Ovary (tissue), 9 donors: ENCODE data around the gene DDR2. TPM values are rescaled to one million over a fixed set of nuclear protein-coding genes. Genes with fewer than 3 reads are reported as not detected.

Experiments used
- DNase-seq, 5 donors: peaks; one replicate each; pipeline ENCODE4 v3.0.0-alpha.2; 2019 to 2020
- H3K27ac ChIP-seq, 2 donors: fragments of 200-600 bp; one replicate each; pipeline versions ENCODE4 v1.5.1 to v1.8.0; 2019 to 2022
- H3K27me3 ChIP-seq: fragments of 200-600 bp; one replicate; pipeline ENCODE4 v1.8.0; 2022
- H3K36me3 ChIP-seq: fragments of 200-600 bp; sonication (generic); one replicate; pipeline ENCODE4 v1.5.1; 2019
- H3K4me1 ChIP-seq: one replicate; pipeline ENCODE4 v1.8.1; 2013; ENCODE audit warnings: mild to moderate bottlenecking, moderate library complexity; ENCODE audit not compliant: insufficient read depth
- H3K4me3 ChIP-seq: fragments of 200-600 bp; sonication (generic); one replicate; pipeline ENCODE4 v1.5.1; 2017
- H3K9me3 ChIP-seq, 2 donors: fragments of 200-600 bp in 1 of 2; sonication (generic) in 1 of 2; one replicate each; pipeline versions ENCODE4 v1.5.1 to v1.8.1; 2013 to 2019; ENCODE audit warnings: mild to moderate bottlenecking in 1 of 2, moderate library complexity in 1 of 2
- EP300 ChIP-seq: sonication (generic); formaldehyde crosslinking; IDR thresholded peaks from one replicate; pipeline ENCODE4 v1.6.1; 2017; ENCODE audit warnings: antibody characterized with exemption
- POLR2A ChIP-seq: fragments of 450-650 bp; IDR thresholded peaks from one replicate; pipeline ENCODE4 v1.6.1; 2017; ENCODE audit warnings: antibody characterized with exemption, mild to moderate bottlenecking, moderate library complexity
- WGBS, 3 donors: extraction: QIAGEN DNeasy Blood & Tissue Kit in 1 of 3; methylation state at CpG; one replicate each; pipeline versions ENCODE4 v1.1.5 to v1.1.7; 2013 to 2017; 5-methylcytosine and 5-hydroxymethylcytosine counted together
- intact Hi-C, 4 donors: fragments of 100-400 bp; cut with DNase I; formaldehyde crosslinking; loops; one replicate each; pipeline versions ENCODE4 v1.11.0 to v1.15.1; 2022 to 2023
- polyA plus RNA-seq, 2 donors: library from polyadenylated mRNA; stranded (reverse); fragments of 200-250 nt in 1 of 2; fragments of 350-450 nt in 1 of 2; fragmentation: Illumina TruSeq in 1 of 2; extraction: RNeasy Lipid Tissue Mini Kit (QIAGEN cat#74804) in 1 of 2; gene quantifications; one replicate each; pipeline ENCODE4 v1.2.3, GENCODE V29; 2013 to 2014
- total RNA-seq, 7 donors: library from RNA; depleted of rRNA in 2 of 7; stranded (reverse); fragments of >200 nt in 2 of 7; fragmentation: NEBNext Ultra II Directional in 3 of 7; extraction: Animal tissue kit (Norgen Biotek cat#: 25700) in 3 of 7; gene quantifications; one replicate each; pipeline versions ENCODE4 v1.1.0 to v1.2.4, GENCODE V29; 2016 to 2023
- TF ChIP-seq, protein P1 (sequence below), 3 donors: fragments of 450-650 bp in 2 of 3; fragments of 200-600 bp in 1 of 3; IDR thresholded peaks; one replicate each; pipeline versions ENCODE4 v1.5.1 to v1.8.0; 2016 to 2022; ENCODE audit warnings: antibody characterized with exemption in 3 of 3, mild to moderate bottlenecking in 1 of 3
- donor health status: DM: no; HTN: no; CAD: no; lungs with moderate emphysema.
- donor health status: DM: no; HTN: no; CAD: no.
- donor health status: Bipolar disorder and iron deficiency.
- donor health status: DM: yes; HTN: yes; CAD: no.
- donor health status: DM: no; HTN: no; CAD: no.
- donor health status: DM: yes; HTN: yes; CAD: no.

DDR2 gene
- total and polyA plus RNA-seq, 9 donors = 25.6 to 143 (median 79.0) TPM

DNA sequence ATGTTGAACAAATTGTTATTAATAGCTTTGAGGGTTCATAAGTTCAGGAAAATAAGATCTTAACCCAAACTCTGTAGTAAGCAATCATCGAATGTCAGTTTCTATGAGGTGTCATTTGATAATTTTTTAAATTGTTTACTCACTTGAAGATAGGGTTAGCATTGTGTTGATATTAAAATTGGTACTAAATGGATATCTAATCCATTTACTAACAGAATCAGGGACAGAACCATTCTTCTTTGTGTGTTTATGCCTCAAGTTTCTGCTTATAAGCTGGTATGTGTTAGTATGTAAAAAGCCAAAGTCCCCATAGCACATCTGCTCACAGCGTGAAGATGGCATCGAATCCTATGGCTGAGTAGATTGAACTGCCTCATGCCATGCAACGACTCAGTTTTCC, 13.4 kb downstream of the DDR2 start:
- Histone ChIP-seq H3K4me3 (no peak overlapping the region), H3K27me3 (no peaks in the 10 kb centered on the region), H3K4me1 (peaks cover 21% of the 10 kb centered on the region), H3K36me3 (no peaks in the 10 kb centered on the region), H3K9me3 (no peaks in the 10 kb centered on the region), H3K27ac (no peak overlapping the region)
- TF ChIP-seq POLR2A (no peak), EP300 (no peak)
- TF ChIP-seq, protein P1, sequence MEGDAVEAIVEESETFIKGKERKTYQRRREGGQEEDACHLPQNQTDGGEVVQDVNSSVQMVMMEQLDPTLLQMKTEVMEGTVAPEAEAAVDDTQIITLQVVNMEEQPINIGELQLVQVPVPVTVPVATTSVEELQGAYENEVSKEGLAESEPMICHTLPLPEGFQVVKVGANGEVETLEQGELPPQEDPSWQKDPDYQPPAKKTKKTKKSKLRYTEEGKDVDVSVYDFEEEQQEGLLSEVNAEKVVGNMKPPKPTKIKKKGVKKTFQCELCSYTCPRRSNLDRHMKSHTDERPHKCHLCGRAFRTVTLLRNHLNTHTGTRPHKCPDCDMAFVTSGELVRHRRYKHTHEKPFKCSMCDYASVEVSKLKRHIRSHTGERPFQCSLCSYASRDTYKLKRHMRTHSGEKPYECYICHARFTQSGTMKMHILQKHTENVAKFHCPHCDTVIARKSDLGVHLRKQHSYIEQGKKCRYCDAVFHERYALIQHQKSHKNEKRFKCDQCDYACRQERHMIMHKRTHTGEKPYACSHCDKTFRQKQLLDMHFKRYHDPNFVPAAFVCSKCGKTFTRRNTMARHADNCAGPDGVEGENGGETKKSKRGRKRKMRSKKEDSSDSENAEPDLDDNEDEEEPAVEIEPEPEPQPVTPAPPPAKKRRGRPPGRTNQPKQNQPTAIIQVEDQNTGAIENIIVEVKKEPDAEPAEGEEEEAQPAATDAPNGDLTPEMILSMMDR (IDR thresholded peaks at IDR 0.05) = no peak
- intact Hi-C loops = no loop called here
- 85 to 91% (median 91%) methylated on average over 4 of the region's 4 CpGs for WGBS, 3 donors
- DNase-seq = no peak

DNA sequence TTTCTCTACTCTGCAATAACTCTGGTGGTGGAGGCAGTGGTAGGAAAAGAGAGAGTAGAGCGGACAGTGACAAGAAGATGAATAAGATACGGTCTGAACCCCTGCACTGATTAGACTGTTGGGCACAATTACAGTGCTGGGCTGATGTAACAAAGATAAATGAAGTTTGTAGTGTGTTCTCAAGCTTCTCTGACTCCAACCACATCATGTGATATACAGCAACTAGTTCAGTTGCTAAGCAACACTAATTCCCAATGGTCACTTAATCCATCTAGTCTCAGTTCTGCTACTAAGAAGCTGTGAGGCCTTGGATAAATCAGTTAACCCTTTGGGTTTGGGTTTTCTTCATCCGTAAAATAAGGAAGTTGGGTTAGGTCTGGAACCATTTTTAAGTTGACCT, 17.3 kb downstream of the DDR2 start:
- DNase-seq = no peak
- TF ChIP-seq EP300 (no peak), POLR2A (no peak)
- TF ChIP-seq, protein P1 (IDR thresholded peaks at IDR 0.05) = no peak
- H3K9me3 ChIP-seq = no peaks in the 10 kb centered on the region
- peaks cover 21% of the 10 kb centered on the region for H3K4me1 ChIP-seq
- 71 to 95% (median 87%) methylated on average over 3 of the region's 3 CpGs for whole genome bisulfite sequencing, 3 donors
- no peaks in the 10 kb centered on the region for H3K27me3 ChIP-seq
- no peak overlapping the region for H3K27ac ChIP-seq
- H3K36me3 ChIP-seq = no peaks in the 10 kb centered on the region
- intact Hi-C loops = no loop called here
- H3K4me3 ChIP-seq = no peak overlapping the region

DNA sequence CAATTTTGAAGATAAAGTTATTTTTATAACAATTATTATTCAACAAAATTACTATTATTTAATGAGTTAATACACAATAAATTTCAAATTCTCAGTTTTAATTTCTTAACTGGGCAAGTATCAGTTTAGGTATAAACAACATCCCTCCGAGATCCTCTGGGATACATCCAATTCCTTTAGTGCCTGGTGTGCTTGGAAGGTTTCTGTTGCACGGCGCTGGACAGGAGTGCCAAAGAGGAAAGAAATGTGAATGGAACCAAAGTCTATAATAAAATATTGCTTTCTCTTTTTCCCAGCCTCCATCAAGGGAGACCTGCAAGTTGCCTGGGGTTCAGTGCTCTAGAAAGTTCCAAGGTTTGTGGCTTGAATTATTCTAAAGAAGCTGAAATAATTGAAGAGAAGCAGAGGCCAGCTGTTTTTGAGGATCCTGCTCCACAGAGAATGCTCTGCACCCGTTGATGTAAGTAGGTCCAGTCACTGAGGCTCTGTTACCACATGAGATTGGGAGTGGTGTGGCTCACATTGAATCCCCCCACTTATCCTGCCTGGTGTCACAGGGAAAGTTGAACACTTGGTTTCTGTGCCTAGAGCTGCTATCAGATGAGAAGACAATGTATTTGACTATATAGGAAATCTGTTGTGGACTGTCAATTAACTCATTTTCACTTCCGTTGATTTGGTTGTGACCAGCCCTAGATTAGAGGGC, 22.8 kb downstream of the DDR2 start:
- Histone ChIP-seq H3K4me1 (peaks cover 8% of the 10 kb centered on the region), H3K9me3 (no peaks in the 10 kb centered on the region), H3K36me3 (no peaks in the 10 kb centered on the region), H3K27ac (no peak overlapping the region), H3K27me3 (no peaks in the 10 kb centered on the region), H3K4me3 (no peak overlapping the region)
- DNase-seq = no peak
- WGBS, 3 donors = 53 to 61% (median 56%) methylated on average over 5 of the region's 5 CpGs
- intact Hi-C loops = no loop called here
- TF ChIP-seq, protein P1 (IDR thresholded peaks at IDR 0.05) = no peak
- no peak for TF ChIP-seq POLR2A
- no peak for TF ChIP-seq EP300

DNA sequence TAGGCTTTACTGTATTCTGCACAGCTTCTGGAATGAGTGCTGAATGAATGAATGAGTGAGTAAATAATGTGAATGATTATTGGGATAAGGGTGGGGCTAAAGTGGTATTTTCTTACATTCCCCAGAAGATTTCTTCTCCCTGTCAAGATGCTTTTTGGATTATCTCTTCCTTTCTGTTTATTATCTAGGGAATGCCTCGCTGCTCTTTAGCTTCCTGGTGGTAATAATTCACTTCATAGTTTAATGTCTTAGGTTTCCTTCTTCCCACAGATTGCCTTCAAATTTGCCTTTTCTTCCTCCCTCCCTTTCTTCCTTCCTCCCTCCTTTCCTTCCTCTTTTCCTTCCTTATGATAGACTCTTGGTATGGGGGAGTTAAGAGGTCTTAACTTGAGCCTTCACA, 24.0 kb downstream of the DDR2 start:
- H3K9me3 ChIP-seq = no peaks in the 10 kb centered on the region
- TF ChIP-seq, protein P1 (IDR thresholded peaks at IDR 0.05) = no peak
- TF ChIP-seq POLR2A (no peak), EP300 (no peak)
- intact Hi-C loops = no loop called here
- H3K27ac ChIP-seq = no peak overlapping the region
- H3K36me3 ChIP-seq = no peaks in the 10 kb centered on the region
- peaks cover 8% of the 10 kb centered on the region for H3K4me1 ChIP-seq
- WGBS, 3 donors = 51 to 81% (median 63%) methylated on average over 1 of the region's 1 CpG
- no peaks in the 10 kb centered on the region for H3K27me3 ChIP-seq
- no peak for DNase-seq
- no peak overlapping the region for H3K4me3 ChIP-seq
